Measurements from ENCODE around the gene GALNT1.

DNA sequence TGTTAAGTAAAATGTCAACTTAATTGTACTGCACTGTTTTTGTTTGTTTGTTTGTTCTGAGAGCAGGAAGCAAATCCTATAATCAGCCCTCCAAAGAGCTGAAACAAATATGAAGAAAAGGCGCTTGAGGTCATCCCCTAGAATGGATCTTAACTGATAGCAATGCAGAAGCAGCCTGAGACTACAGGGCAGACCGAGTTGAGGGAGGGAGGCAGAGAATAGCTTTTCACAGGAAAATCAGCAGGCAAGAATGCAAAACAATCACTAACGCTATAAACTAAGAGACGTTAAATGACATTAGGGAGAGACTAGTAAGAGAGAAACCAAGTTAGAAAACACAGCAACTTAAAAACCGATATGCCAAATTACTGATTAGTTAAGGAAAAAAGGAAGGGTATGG lies 37.2 kb downstream of the GALNT1 start:
- TF ChIP-seq RCOR1 (IDR thresholded peaks at IDR 0.05; ENCODE audit: insufficient replicate concordance, low read length) (no peak), MXI1 (IDR thresholded peaks at IDR 0.05; ENCODE audit: borderline replicate concordance, low read depth, low read length) (no peak), RAD21 (IDR thresholded peaks at IDR 0.05; ENCODE audit: low read length) (no peak), CHD1 (IDR thresholded peaks at IDR 0.05; ENCODE audit: low read depth, low read length) (no peak), BHLHE40 (IDR thresholded peaks at IDR 0.05; ENCODE audit: low read depth, low read length) (no peak), POLR2A (IDR thresholded peaks at IDR 0.05; ENCODE audit: low read depth, low read length) (no peak), RFX5 (IDR thresholded peaks at IDR 0.05; ENCODE audit: low read depth, low read length) (no peak), FOS (IDR thresholded peaks at IDR 0.05; ENCODE audit: low read depth, low read length) (no peak), MAZ (IDR thresholded peaks at IDR 0.05; ENCODE audit: borderline replicate concordance, low read depth, low read length) (no peak), SMC3 (IDR thresholded peaks at IDR 0.05; ENCODE audit: low read depth, low read length) (no peak), CEBPB (IDR thresholded peaks at IDR 0.05; ENCODE audit: low read depth, low read length) (no peak)
- TF ChIP-seq, protein P1, sequence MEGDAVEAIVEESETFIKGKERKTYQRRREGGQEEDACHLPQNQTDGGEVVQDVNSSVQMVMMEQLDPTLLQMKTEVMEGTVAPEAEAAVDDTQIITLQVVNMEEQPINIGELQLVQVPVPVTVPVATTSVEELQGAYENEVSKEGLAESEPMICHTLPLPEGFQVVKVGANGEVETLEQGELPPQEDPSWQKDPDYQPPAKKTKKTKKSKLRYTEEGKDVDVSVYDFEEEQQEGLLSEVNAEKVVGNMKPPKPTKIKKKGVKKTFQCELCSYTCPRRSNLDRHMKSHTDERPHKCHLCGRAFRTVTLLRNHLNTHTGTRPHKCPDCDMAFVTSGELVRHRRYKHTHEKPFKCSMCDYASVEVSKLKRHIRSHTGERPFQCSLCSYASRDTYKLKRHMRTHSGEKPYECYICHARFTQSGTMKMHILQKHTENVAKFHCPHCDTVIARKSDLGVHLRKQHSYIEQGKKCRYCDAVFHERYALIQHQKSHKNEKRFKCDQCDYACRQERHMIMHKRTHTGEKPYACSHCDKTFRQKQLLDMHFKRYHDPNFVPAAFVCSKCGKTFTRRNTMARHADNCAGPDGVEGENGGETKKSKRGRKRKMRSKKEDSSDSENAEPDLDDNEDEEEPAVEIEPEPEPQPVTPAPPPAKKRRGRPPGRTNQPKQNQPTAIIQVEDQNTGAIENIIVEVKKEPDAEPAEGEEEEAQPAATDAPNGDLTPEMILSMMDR (conservative IDR thresholded peaks at IDR 0.05; ENCODE audit: low read depth, low read length) = no peak
- TF ChIP-seq, protein P2, sequence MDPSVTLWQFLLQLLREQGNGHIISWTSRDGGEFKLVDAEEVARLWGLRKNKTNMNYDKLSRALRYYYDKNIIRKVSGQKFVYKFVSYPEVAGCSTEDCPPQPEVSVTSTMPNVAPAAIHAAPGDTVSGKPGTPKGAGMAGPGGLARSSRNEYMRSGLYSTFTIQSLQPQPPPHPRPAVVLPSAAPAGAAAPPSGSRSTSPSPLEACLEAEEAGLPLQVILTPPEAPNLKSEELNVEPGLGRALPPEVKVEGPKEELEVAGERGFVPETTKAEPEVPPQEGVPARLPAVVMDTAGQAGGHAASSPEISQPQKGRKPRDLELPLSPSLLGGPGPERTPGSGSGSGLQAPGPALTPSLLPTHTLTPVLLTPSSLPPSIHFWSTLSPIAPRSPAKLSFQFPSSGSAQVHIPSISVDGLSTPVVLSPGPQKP (IDR thresholded peaks at IDR 0.05; ENCODE audit: borderline replicate concordance, low read depth, low read length) = no peak
- TF ChIP-seq, protein P3, sequence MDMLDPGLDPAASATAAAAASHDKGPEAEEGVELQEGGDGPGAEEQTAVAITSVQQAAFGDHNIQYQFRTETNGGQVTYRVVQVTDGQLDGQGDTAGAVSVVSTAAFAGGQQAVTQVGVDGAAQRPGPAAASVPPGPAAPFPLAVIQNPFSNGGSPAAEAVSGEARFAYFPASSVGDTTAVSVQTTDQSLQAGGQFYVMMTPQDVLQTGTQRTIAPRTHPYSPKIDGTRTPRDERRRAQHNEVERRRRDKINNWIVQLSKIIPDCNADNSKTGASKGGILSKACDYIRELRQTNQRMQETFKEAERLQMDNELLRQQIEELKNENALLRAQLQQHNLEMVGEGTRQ (IDR thresholded peaks at IDR 0.05; ENCODE audit: low read depth, low read length) = no peak
